PC-9 (cell line): ENCODE data around the gene KIF5A. TPM values are rescaled to one million over a fixed set of nuclear protein-coding genes. Genes with fewer than 3 reads are reported as not detected.

ENCODE experiments used
- BruUV-seq: library from RNA; stranded (reverse); fragments of 400-500 nt; replicated peaks from 2 replicates; lab custom pipeline; 2021; lab: Mats Ljungman, UMichigan
- CTCF ChIA-PET: fragments of 300-600 bp; sonication (Branson Sonifier 250); formaldehyde crosslinking; loops from one replicate; lab custom pipeline; 2022; ENCODE audit warnings: antibody characterized with exemption; lab: Charles Lee
- POLR2A ChIA-PET: fragments of 300-600 bp; sonication (Branson Sonifier 250); formaldehyde crosslinking; loops from one replicate; lab custom pipeline; 2022; ENCODE audit warnings: antibody characterized with exemption; ENCODE audit not compliant: unreplicated experiment; lab: Charles Lee
- DNase-seq, 2 experiments: peaks; one replicate each; pipeline versions ENCODE4 v3.0.0 to v3.0.0-alpha.2; 2015 to 2022; ENCODE audit warnings: mixed read lengths in 1 of 2
- H2AFZ ChIP-seq: fragments of 200-600 bp; sonication (generic); 2 replicates; pipeline ENCODE4 v1.8.1; 2017; ENCODE audit warnings: antibody characterized with exemption
- H3F3A ChIP-seq: fragments of 200-600 bp; sonication (generic); 2 replicates; pipeline ENCODE4 v1.8.1; 2017; ENCODE audit warnings: antibody characterized with exemption, mild to moderate bottlenecking, low read depth; ENCODE audit not compliant: insufficient read depth
- H3K27ac ChIP-seq: fragments of 200-600 bp; sonication (generic); 2 replicates; pipeline ENCODE4 v1.6.1; 2016; ENCODE audit warnings: mixed run types
- H3K27me3 ChIP-seq: fragments of 200-600 bp; sonication (generic); 2 replicates; pipeline ENCODE4 v1.6.1; 2016; ENCODE audit warnings: low read depth, mixed run types; ENCODE audit not compliant: insufficient read depth
- H3K36me3 ChIP-seq: fragments of 200-600 bp; sonication (generic); 2 replicates; pipeline ENCODE4 v1.6.1; 2016; ENCODE audit warnings: low read depth, mixed run types
- H3K4me1 ChIP-seq: fragments of 200-600 bp; sonication (generic); replicated peaks from 2 replicates; pipeline ENCODE4 v1.6.1; 2016; ENCODE audit warnings: mixed run types; ENCODE audit not compliant: insufficient read depth
- H3K4me2 ChIP-seq: fragments of 200-600 bp; sonication (generic); 2 replicates; pipeline ENCODE4 v1.6.1; 2017; ENCODE audit warnings: mixed run types
- H3K4me3 ChIP-seq: fragments of 200-600 bp; sonication (generic); 2 replicates; pipeline ENCODE4 v1.6.1; 2016; ENCODE audit warnings: mixed run types
- H3K79me2 ChIP-seq: fragments of 200-600 bp; sonication (generic); 2 replicates; pipeline ENCODE4 v1.6.1; 2017; ENCODE audit warnings: low read depth, mixed run types
- H3K9me2 ChIP-seq: fragments of 200-600 bp; sonication (generic); 2 replicates; pipeline ENCODE4 v1.8.1; 2017; ENCODE audit warnings: mild to moderate bottlenecking; ENCODE audit not compliant: insufficient read depth
- H3K9me3 ChIP-seq: fragments of 200-600 bp; sonication (generic); 2 replicates; pipeline ENCODE4 v1.8.1; 2016; ENCODE audit warnings: low read depth; ENCODE audit not compliant: insufficient read depth
- H4K20me1 ChIP-seq: fragments of 200-600 bp; sonication (generic); 2 replicates; pipeline ENCODE4 v1.8.1; 2017; ENCODE audit not compliant: insufficient read depth
- CTCF ChIP-seq: fragments of 200-600 bp; sonication (generic); conservative IDR thresholded peaks from 2 replicates; pipeline ENCODE4 v1.6.1; 2017; ENCODE audit warnings: mixed run types, antibody characterized with exemption, mild to moderate bottlenecking, moderate library complexity
- EZH2 ChIP-seq: fragments of 200-600 bp; sonication (generic); IDR thresholded peaks from 2 replicates; pipeline ENCODE4 v1.8.0; 2017; ENCODE audit warnings: antibody characterized with exemption, low read depth
- intact Hi-C: fragments of 100-400 bp; cut with micrococcal nuclease; formaldehyde crosslinking; loops from one replicate; pipeline ENCODE4 v1.10.0; 2022; ENCODE audit not compliant: unreplicated experiment
- total RNA-seq: library from RNA; stranded (reverse); gene quantifications from 2 replicates; pipeline ENCODE4 v1.2.3, GENCODE V29; 2021

Gene KIF5A
- total RNA-seq, 1 experiment from 2014 or later: 0.07 TPM

- Histone ChIP-seq H3K27ac (no peak overlapping the region), H3K79me2 (no peaks in the 10 kb centered on the region), H2AFZ (no peak overlapping the region), H3F3A (no peaks in the 10 kb centered on the region), H3K4me3 (no peak overlapping the region), H3K27me3 (peaks cover 76% of the 10 kb centered on the region), H3K9me3 (no peaks in the 10 kb centered on the region), H3K9me2 (no peaks in the 10 kb centered on the region), H3K4me1 (no peaks in the 10 kb centered on the region), H3K4me2 (no peak overlapping the region), H4K20me1 (no peaks in the 10 kb centered on the region), H3K36me3 (no peaks in the 10 kb centered on the region)
- intact Hi-C loops: no loop called here
- TF ChIP-seq EZH2 (no peak), CTCF (no peak)
- DNase-seq: no peak
- no TSS peak for BruUV-seq
- POLR2A ChIA-PET: interaction anchor here (0.6 kb wide), 1 partner anchor 145 kb away, joined by 4 read pairs; no protein-coding TSS in a partner anchor
- CTCF ChIA-PET: interaction anchor here (0.5 kb wide), 1 partner anchor 45 kb away, joined by 4 read pairs; no protein-coding TSS in a partner anchor
Measured at GRCh38 chr12:57612711-57613426, 63.0 kb downstream of the KIF5A start.

DNA sequence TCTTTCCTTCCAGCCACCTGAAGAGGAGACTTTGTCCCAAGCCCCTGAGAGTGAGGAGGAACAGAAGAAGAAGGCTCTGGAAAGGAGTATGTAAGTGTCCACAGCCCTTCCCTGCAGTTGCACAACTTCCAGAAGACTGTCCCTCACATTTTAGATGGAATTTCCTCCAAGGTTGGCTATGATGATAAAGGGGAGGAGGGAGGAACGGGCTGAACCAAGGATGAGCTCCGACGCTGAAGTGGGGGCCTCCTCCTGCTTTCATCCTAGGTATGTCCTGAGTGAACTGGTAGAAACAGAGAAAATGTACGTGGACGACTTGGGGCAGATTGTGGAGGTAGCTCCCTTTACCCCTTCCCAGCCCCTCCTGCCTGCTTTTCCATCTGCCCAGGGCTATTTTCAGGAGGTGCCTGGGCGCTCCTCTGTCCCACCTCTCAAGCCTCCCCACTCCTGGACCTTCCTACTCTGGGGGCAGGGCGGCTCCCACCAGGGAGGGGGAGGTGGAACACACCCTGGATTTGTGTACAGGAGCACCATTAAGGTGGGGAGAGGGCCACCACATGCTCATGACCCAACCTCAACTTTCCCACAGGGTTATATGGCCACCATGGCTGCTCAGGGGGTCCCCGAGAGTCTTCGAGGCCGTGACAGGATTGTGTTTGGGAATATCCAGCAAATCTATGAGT, 63.7 kb downstream of the KIF5A start:
- Histone ChIP-seq H3K4me2 (no peak overlapping the region), H3K4me1 (no peaks in the 10 kb centered on the region), H3K79me2 (no peaks in the 10 kb centered on the region), H3K36me3 (no peaks in the 10 kb centered on the region), H3K27ac (no peak overlapping the region), H3K9me3 (no peaks in the 10 kb centered on the region), H3F3A (no peaks in the 10 kb centered on the region), H3K4me3 (no peak overlapping the region), H3K9me2 (no peaks in the 10 kb centered on the region), H4K20me1 (no peaks in the 10 kb centered on the region), H2AFZ (no peak overlapping the region), H3K27me3 (peaks cover 76% of the 10 kb centered on the region)
- DNase-seq: no peak
- no TSS peak for BruUV-seq
- no peak for TF ChIP-seq CTCF
- TF ChIP-seq EZH2: no peak
- intact Hi-C loops: no loop called here
- POLR2A ChIA-PET: interaction anchor here (0.6 kb wide), 1 partner anchor 145 kb away, joined by 4 read pairs; no protein-coding TSS in a partner anchor
- CTCF ChIA-PET: no interaction called here

GRCh38 chr12:57614178-57614947, 64.5 kb downstream of the KIF5A start:
- Histone ChIP-seq H2AFZ (no peak overlapping the region), H3K36me3 (no peaks in the 10 kb centered on the region), H3K9me3 (no peaks in the 10 kb centered on the region), H3K27me3 (peaks cover 76% of the 10 kb centered on the region), H3K4me2 (no peak overlapping the region), H3K27ac (no peak overlapping the region), H3F3A (no peaks in the 10 kb centered on the region), H3K4me3 (no peak overlapping the region), H3K4me1 (no peaks in the 10 kb centered on the region), H3K79me2 (no peaks in the 10 kb centered on the region), H3K9me2 (no peaks in the 10 kb centered on the region), H4K20me1 (no peaks in the 10 kb centered on the region)
- TF ChIP-seq CTCF (no peak), EZH2 (no peak)
- POLR2A ChIA-PET: no interaction called here
- intact Hi-C loops: no loop called here
- CTCF ChIA-PET: no interaction called here
- no peak for DNase-seq
- BruUV-seq: no TSS peak
